Spleen (tissue), 11 donors: ENCODE data around the gene RIPPLY1. TPM values are rescaled to one million over a fixed set of nuclear protein-coding genes. Genes with fewer than 3 reads are reported as not detected.

Experiments used
- DNase-seq: peaks from one replicate; pipeline ENCODE4 v3.0.0-alpha.2; 2020
- H3K27ac ChIP-seq, 8 donors: fragments of 200-600 bp; sonication (generic) in 7 of 8; 1 replicate in 4 of 8; 2 replicates in 4 of 8; pipeline versions ENCODE4 v1.5.0 to v1.8.0; 2016 to 2021; ENCODE audit warnings: inconsistent platforms in 4 of 8, mild to moderate bottlenecking in 4 of 8, moderate library complexity in 1 of 8
- H3K27me3 ChIP-seq, 7 donors: fragments of 200-600 bp; sonication (generic) in 6 of 7; replicated peaks in 1 of 7; 1 replicate in 4 of 7; 2 replicates in 3 of 7; pipeline versions ENCODE4 v1.5.0 to v1.8.0; 2016 to 2021; ENCODE audit warnings: inconsistent platforms in 3 of 7, mild to moderate bottlenecking in 1 of 7
- H3K36me3 ChIP-seq, 6 donors: fragments of 200-600 bp; sonication (generic) in 5 of 6; 1 replicate in 4 of 6; 2 replicates in 2 of 6; pipeline versions ENCODE4 v1.5.0 to v1.8.0; 2016 to 2021; ENCODE audit warnings: inconsistent platforms in 2 of 6
- H3K4me1 ChIP-seq, 6 donors: fragments of 200-600 bp; sonication (generic) in 5 of 6; 1 replicate in 3 of 6; 2 replicates in 3 of 6; pipeline versions ENCODE4 v1.5.0 to v1.8.0; 2016 to 2021; ENCODE audit warnings: inconsistent platforms in 3 of 6
- H3K4me3 ChIP-seq, 8 donors: fragments of 200-600 bp; sonication (generic) in 7 of 8; 1 replicate in 4 of 8; 2 replicates in 4 of 8; pipeline versions ENCODE4 v1.5.0 to v1.8.0; 2016 to 2021; ENCODE audit warnings: inconsistent platforms in 4 of 8, mild to moderate bottlenecking in 4 of 8, moderate library complexity in 2 of 8
- H3K9me3 ChIP-seq, 8 donors: fragments of 200-600 bp; sonication (generic) in 7 of 8; 1 replicate in 4 of 8; 2 replicates in 4 of 8; pipeline versions ENCODE4 v1.5.0 to v1.8.0; 2016 to 2021; ENCODE audit warnings: inconsistent platforms in 4 of 8
- POLR2A ChIP-seq, 3 donors: fragments of 450-650 bp; IDR thresholded peaks; one replicate each; pipeline ENCODE4 v1.5.1; 2017; ENCODE audit warnings: antibody characterized with exemption in 3 of 3, mild to moderate bottlenecking in 1 of 3
- POLR2AphosphoS5 ChIP-seq, 3 donors: sonication (generic); formaldehyde crosslinking; IDR thresholded peaks; one replicate each; pipeline ENCODE4 v1.5.1; 2017; ENCODE audit warnings: antibody characterized with exemption in 3 of 3
- WGBS, 5 donors: extraction: QIAGEN DNeasy Blood & Tissue Kit in 3 of 5; methylation state at CpG; one replicate each; pipeline versions ENCODE4 v1.1.5 to v1.1.7; 2013 to 2018; 5-methylcytosine and 5-hydroxymethylcytosine counted together
- intact Hi-C: fragments of 100-400 bp; cut with DNase I; formaldehyde crosslinking; loops from one replicate; pipeline ENCODE4 v1.15.0; 2023; ENCODE audit warnings: low total_unique reads
- polyA plus RNA-seq, 3 donors: library from polyadenylated mRNA; stranded (reverse); fragments of 200-250 nt; gene quantifications; one replicate each; pipeline ENCODE4 v1.2.1, GENCODE V29; 2013
- total RNA-seq, 7 donors: library from RNA; depleted of rRNA in 3 of 7; stranded (reverse); fragments of >200 nt in 3 of 7; fragmentation: NEBNext Ultra II Directional in 4 of 7; extraction: Animal tissue kit (Norgen Biotek cat#: 25700) in 4 of 7; gene quantifications; one replicate each; pipeline versions ENCODE4 v1.1.0 to v1.2.1, GENCODE V29; 2016 to 2021
- TF ChIP-seq, protein P1 (sequence below), 11 experiments: fragments of 200-600 bp in 7 of 11; fragments of 450-650 bp in 4 of 11; sonication (generic) in 4 of 11; IDR thresholded peaks in 8 of 11; conservative IDR thresholded peaks in 3 of 11; 1 replicate in 7 of 11; 2 replicates in 4 of 11; pipeline versions ENCODE4 v1.4.0 to v1.8.0; 2016 to 2021; ENCODE audit warnings: antibody characterized with exemption in 11 of 11, inconsistent platforms in 4 of 11, mild to moderate bottlenecking in 1 of 11
- donor health status: healthy with polysubstance abuse.
- donor health status: DM: no; HTN: no; CAD: no; lungs with moderate emphysema.
- donor health status: DM: no; HTN: no; CAD: no.
- donor health status: Bipolar disorder and iron deficiency.
- donor health status: healthy.
- donor health status: DM: no; HTN: no; CAD: no.
- donor health status: DM: yes; HTN: yes; CAD: no.

RIPPLY1 gene
- total and polyA plus RNA-seq, 10 donors: not detected

DNA sequence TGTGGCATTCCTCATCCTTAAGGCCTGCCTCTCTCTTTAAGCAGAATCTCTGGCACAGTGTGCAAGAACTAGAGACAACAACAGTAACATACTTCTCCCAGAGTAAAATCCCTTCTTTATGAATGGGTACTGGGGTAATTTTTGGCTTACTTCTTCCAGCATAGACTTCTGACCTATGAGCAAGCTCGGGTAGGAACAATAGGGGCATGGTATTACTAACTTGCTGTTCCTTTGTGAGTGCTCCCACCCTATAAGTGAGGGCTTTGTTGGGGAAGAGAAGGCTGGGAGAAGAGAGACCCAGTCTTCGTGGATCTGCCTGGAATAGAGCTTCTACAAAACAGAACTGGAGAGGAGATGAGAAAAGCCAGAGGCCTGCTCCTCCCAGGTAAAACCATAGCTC, 47.2 kb upstream of the RIPPLY1 start:
- no peak for DNase-seq
- Histone ChIP-seq H3K27me3 (no peaks in the 10 kb centered on the region), H3K27ac (no peak overlapping the region), H3K36me3 (no peaks in the 10 kb centered on the region), H3K9me3 (no peaks in the 10 kb centered on the region), H3K4me3 (no peak overlapping the region), H3K4me1 (no peaks in the 10 kb centered on the region)
- intact Hi-C loops: loop anchor here (10.0 kb wide), 1 partner anchor 56 kb away; no protein-coding TSS in a partner anchor
- WGBS, 5 donors: 44 to 90% (median 78%) methylated on average over 2 of the region's 2 CpGs
- TF ChIP-seq POLR2AphosphoS5 (IDR thresholded peaks at IDR 0.05) (no peak), POLR2A (IDR thresholded peaks at IDR 0.05) (no peak)
- TF ChIP-seq, protein P1, sequence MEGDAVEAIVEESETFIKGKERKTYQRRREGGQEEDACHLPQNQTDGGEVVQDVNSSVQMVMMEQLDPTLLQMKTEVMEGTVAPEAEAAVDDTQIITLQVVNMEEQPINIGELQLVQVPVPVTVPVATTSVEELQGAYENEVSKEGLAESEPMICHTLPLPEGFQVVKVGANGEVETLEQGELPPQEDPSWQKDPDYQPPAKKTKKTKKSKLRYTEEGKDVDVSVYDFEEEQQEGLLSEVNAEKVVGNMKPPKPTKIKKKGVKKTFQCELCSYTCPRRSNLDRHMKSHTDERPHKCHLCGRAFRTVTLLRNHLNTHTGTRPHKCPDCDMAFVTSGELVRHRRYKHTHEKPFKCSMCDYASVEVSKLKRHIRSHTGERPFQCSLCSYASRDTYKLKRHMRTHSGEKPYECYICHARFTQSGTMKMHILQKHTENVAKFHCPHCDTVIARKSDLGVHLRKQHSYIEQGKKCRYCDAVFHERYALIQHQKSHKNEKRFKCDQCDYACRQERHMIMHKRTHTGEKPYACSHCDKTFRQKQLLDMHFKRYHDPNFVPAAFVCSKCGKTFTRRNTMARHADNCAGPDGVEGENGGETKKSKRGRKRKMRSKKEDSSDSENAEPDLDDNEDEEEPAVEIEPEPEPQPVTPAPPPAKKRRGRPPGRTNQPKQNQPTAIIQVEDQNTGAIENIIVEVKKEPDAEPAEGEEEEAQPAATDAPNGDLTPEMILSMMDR (IDR thresholded peaks at IDR 0.05 in 8 of 11, conservative IDR thresholded peaks at IDR 0.05 in 3 of 11): no peak

DNA sequence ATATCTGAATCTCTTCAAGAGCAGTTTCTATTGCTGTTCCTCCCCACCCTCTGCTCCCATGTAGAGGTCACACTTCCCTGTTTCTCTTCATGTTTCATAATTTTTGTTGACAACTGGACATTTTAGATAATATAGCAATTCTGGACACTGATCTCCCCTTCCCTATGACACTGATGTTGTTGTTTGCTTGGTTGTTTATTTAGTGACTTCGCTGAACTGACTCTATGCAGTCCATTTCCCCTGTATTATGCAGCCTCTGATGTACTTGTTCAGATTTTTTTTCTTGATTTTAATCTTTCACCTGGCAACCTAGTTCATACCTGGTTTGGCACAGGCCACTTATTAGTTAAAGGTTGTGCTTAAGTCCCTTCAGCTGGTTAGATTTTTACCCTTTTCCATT, 46.2 kb upstream of the RIPPLY1 start:
- no peak for DNase-seq
- intact Hi-C loops: no loop called here
- no peaks in the 10 kb centered on the region for H3K4me1 ChIP-seq
- TF ChIP-seq, protein P1 (IDR thresholded peaks at IDR 0.05 in 8 of 11, conservative IDR thresholded peaks at IDR 0.05 in 3 of 11): no peak
- TF ChIP-seq POLR2AphosphoS5 (IDR thresholded peaks at IDR 0.05) (no peak), POLR2A (IDR thresholded peaks at IDR 0.05) (no peak)
- H3K9me3 ChIP-seq: no peaks in the 10 kb centered on the region
- H3K4me3 ChIP-seq: no peak overlapping the region
- no peak overlapping the region for H3K27ac ChIP-seq
- no peaks in the 10 kb centered on the region for H3K36me3 ChIP-seq
- 74 to 100% (median 94%) methylated on average over 1 of the region's 1 CpG for WGBS, 5 donors
- H3K27me3 ChIP-seq: no peaks in the 10 kb centered on the region

DNA sequence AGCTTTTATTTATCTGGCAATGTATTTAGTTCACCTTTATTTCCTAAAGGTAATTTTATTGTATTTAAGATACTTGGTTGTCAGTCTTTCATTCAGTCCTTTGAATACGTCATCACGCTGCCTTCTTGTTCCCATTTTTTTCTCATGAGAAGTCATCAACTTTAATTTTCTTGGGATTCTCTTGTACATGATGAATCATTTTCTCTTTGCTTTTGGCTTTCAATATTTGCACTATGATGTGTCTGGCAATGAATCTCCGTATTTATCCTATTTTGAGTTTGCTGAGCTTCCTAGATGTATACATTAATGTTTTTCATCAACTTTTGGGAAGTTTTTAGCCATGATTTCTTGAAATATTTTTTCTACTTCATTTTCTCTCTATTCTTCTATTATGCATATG, 45.5 kb upstream of the RIPPLY1 start:
- no peaks in the 10 kb centered on the region for H3K9me3 ChIP-seq
- no peak for DNase-seq
- WGBS, 5 donors: 79 to 100% (median 92%) methylated on average over 3 of the region's 3 CpGs
- no peak overlapping the region for H3K27ac ChIP-seq
- TF ChIP-seq POLR2A (IDR thresholded peaks at IDR 0.05): no peak
- no peak for TF ChIP-seq POLR2AphosphoS5 (IDR thresholded peaks at IDR 0.05)
- TF ChIP-seq, protein P1 (IDR thresholded peaks at IDR 0.05 in 8 of 11, conservative IDR thresholded peaks at IDR 0.05 in 3 of 11): no peak
- no peak overlapping the region for H3K4me3 ChIP-seq
- intact Hi-C loops: no loop called here
- H3K27me3 ChIP-seq: no peaks in the 10 kb centered on the region
- no peaks in the 10 kb centered on the region for H3K4me1 ChIP-seq
- no peaks in the 10 kb centered on the region for H3K36me3 ChIP-seq

DNA sequence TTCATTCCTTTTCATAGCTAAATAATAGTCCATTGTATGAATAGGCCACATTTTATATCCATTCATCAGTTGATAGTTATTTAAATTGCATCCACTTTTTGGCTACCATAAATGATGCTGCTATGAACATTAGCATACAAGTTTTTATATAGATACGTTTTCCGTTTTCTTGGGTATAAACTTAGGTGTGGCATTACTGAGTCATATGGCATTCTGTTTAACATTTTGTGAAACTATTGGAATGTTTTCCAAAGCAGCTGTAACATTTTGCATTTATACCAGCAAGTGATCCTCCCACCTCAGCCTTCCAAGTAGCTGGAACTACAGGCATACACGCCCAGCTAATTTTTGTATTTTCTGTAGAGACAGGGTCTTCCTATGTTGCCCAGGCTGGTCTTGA, 43.3 kb upstream of the RIPPLY1 start:
- H3K27ac ChIP-seq: no peak overlapping the region
- TF ChIP-seq POLR2A (IDR thresholded peaks at IDR 0.05) (no peak), POLR2AphosphoS5 (IDR thresholded peaks at IDR 0.05) (no peak)
- TF ChIP-seq, protein P1 (IDR thresholded peaks at IDR 0.05 in 8 of 11, conservative IDR thresholded peaks at IDR 0.05 in 3 of 11): no peak
- WGBS, 5 donors: 87 to 97% (median 90%) methylated on average over 3 of the region's 3 CpGs
- peaks cover 0 to 14% (median 0%) of the 10 kb centered on the region in 6 donors for H3K36me3 ChIP-seq
- no peaks in the 10 kb centered on the region for H3K27me3 ChIP-seq
- intact Hi-C loops: no loop called here
- no peaks in the 10 kb centered on the region for H3K4me1 ChIP-seq
- H3K9me3 ChIP-seq: no peaks in the 10 kb centered on the region
- DNase-seq: no peak
- H3K4me3 ChIP-seq: no peak overlapping the region
